GM19193 (cell line): ENCODE measurements around the gene CDKN2A.

ENCODE experiments used
- POLR2A ChIP-seq: IDR thresholded peaks from 4 replicates; pipeline ENCODE4 v1.6.1; 2011; ENCODE audit not compliant: insufficient read depth, insufficient read length; ENCODE audit errors: extremely low read depth

Gene CDKN2A

GRCh38 chr9:21941337-21941995 lies 52.7 kb downstream of the CDKN2A start:
- TF ChIP-seq POLR2A = no peak

GRCh38 chr9:21936161-21936560 lies 58.0 kb downstream of the CDKN2A start:
- TF ChIP-seq POLR2A = no peak

GRCh38 chr9:21935631-21936030 lies 58.6 kb downstream of the CDKN2A start:
- no peak for TF ChIP-seq POLR2A

- TF ChIP-seq POLR2A = no peak
Observed at GRCh38 chr9:21933865-21934264, 60.3 kb downstream of the CDKN2A start.

- TF ChIP-seq POLR2A = no peak
Observed at GRCh38 chr9:21933281-21933680, 60.9 kb downstream of the CDKN2A start.

GRCh38 chr9:21931428-21931827 lies 62.8 kb downstream of the CDKN2A start:
- no peak for TF ChIP-seq POLR2A

- no peak for TF ChIP-seq POLR2A
Observed at GRCh38 chr9:21927752-21928151, 66.4 kb downstream of the CDKN2A start.

GRCh38 chr9:21923694-21924093 lies 70.5 kb downstream of the CDKN2A start:
- TF ChIP-seq POLR2A = no peak

- TF ChIP-seq POLR2A = no peak
Observed at GRCh38 chr9:21919377-21920362, 74.5 kb downstream of the CDKN2A start.
